ENCODE results near the gene RPP30. TPM values are rescaled to one million over a fixed set of nuclear protein-coding genes. Genes with fewer than 3 reads are reported as not detected.

The RPP30 gene
- polyA plus RNA-seq, 1 experiment = 26.2 TPM

GRCh38 chr10:90885176-90885575, 13.4 kb downstream of the RPP30 start:
- peak; percentile 65 for DNase-seq (ENCODE audit: low read depth)
- TF ChIP-seq CTCF (IDR thresholded peaks at IDR 0.05; ENCODE audit: insufficient read depth, low read depth, low read length) = no peak
- ChIA-PET POLR2A (no interaction called here), CTCF (interaction anchor here (0.7 to 2.2 kb wide), 6 partner anchors 9 to 121 kb away, joined by 3 to 15 read pairs (median 4); no protein-coding TSS in a partner anchor)
- H3K4me3 ChIP-seq (ENCODE audit: low read depth, low read length) = no peak overlapping the region
- H3K36me3 ChIP-seq (ENCODE audit: control insufficient read depth, insufficient read depth, low read length) = 0 out of 2 replicates have a peak, but pooled peaks cover 3% of the 10 kb centered on the region
- no peaks in the 10 kb centered on the region for H3K27me3 ChIP-seq (ENCODE audit: control insufficient read depth, insufficient read depth, low read length)

GRCh38 chr10:90887555-90887954, 15.8 kb downstream of the RPP30 start:
- Histone ChIP-seq H3K4me3 (ENCODE audit: low read depth, low read length) (no peak overlapping the region), H3K36me3 (ENCODE audit: control insufficient read depth, insufficient read depth, low read length) (0 out of 2 replicates have a peak, but pooled peaks cover 3% of the 10 kb centered on the region), H3K27me3 (ENCODE audit: control insufficient read depth, insufficient read depth, low read length) (no peaks in the 10 kb centered on the region)
- no peak for TF ChIP-seq CTCF (IDR thresholded peaks at IDR 0.05; ENCODE audit: insufficient read depth, low read depth, low read length)
- no peak for DNase-seq (ENCODE audit: low read depth)
- ChIA-PET CTCF (interaction anchor here (1.3 to 2.8 kb wide), 3 partner anchors 8 to 24 kb away, joined by 4 to 15 read pairs (median 13); no protein-coding TSS in a partner anchor), POLR2A (no interaction called here)

GRCh38 chr10:90888387-90888786, 16.6 kb downstream of the RPP30 start:
- no peaks in the 10 kb centered on the region for H3K27me3 ChIP-seq (ENCODE audit: control insufficient read depth, insufficient read depth, low read length)
- CTCF ChIA-PET = interaction anchor here (1.2 to 2.8 kb wide), 4 partner anchors 9 to 364 kb away, joined by 4 to 15 read pairs (median 8); no protein-coding TSS in a partner anchor
- DNase-seq (ENCODE audit: low read depth) = no peak
- POLR2A ChIA-PET = no interaction called here
- no peak for TF ChIP-seq CTCF (IDR thresholded peaks at IDR 0.05; ENCODE audit: insufficient read depth, low read depth, low read length)
- H3K4me3 ChIP-seq (ENCODE audit: low read depth, low read length) = no peak overlapping the region
- 0 out of 2 replicates have a peak, but pooled peaks cover 3% of the 10 kb centered on the region for H3K36me3 ChIP-seq (ENCODE audit: control insufficient read depth, insufficient read depth, low read length)

GRCh38 chr10:90889636-90890035, 17.9 kb downstream of the RPP30 start:
- no peak for TF ChIP-seq CTCF (IDR thresholded peaks at IDR 0.05; ENCODE audit: insufficient read depth, low read depth, low read length)
- Histone ChIP-seq H3K27me3 (ENCODE audit: control insufficient read depth, insufficient read depth, low read length) (no peaks in the 10 kb centered on the region), H3K4me3 (ENCODE audit: low read depth, low read length) (no peak overlapping the region), H3K36me3 (ENCODE audit: control insufficient read depth, insufficient read depth, low read length) (0 out of 2 replicates have a peak, but pooled peaks cover 3% of the 10 kb centered on the region)
- ChIA-PET CTCF (interaction anchor here (1.4 to 2.8 kb wide), 3 partner anchors 10 to 22 kb away, joined by 4 to 15 read pairs (median 13); no protein-coding TSS in a partner anchor), POLR2A (no interaction called here)
- DNase-seq (ENCODE audit: low read depth) = no peak

- POLR2A ChIA-PET = no interaction called here
Measured at GRCh38 chr10:90890347-90890746, 18.6 kb downstream of the RPP30 start.

More at GRCh38 chr10:90890347-90890746, 18.6 kb downstream of the RPP30 start:
- CTCF ChIA-PET = interaction anchor here (1.4 to 2.8 kb wide), 2 partner anchors 19 to 21 kb away, joined by 4 to 13 read pairs; no protein-coding TSS in a partner anchor
- DNase-seq (ENCODE audit: low read depth) = no peak
- no peak for TF ChIP-seq CTCF (IDR thresholded peaks at IDR 0.05; ENCODE audit: insufficient read depth, low read depth, low read length)
- H3K27me3 ChIP-seq (ENCODE audit: control insufficient read depth, insufficient read depth, low read length) = no peaks in the 10 kb centered on the region
- H3K4me3 ChIP-seq (ENCODE audit: low read depth, low read length) = no peak overlapping the region
- 0 out of 2 replicates have a peak, but pooled peaks cover 3% of the 10 kb centered on the region for H3K36me3 ChIP-seq (ENCODE audit: control insufficient read depth, insufficient read depth, low read length)

Measured in BJ (cell line).